ENCODE results near the gene CDK16.

The CDK16 gene

GRCh38 chrX:47226531-47227333 is 8.3 kb downstream of the CDK16 start:
- DNase-seq (ENCODE audit: low read depth in 1 of 2, low spot score in 1 of 2): no peak

DNA sequence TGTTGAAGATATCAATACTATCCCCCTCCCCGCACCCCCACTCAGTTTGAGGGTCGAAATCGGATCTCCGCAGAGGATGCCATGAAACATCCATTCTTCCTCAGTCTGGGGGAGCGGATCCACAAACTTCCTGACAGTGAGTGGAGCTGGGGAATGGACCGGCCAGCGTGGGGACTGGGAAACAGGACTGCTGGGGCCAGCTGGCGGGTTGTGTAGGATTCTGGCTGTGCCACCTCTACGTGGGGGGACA is 8.8 kb downstream of the CDK16 start:
- no peak for DNase-seq (ENCODE audit: low read depth in 1 of 2, low spot score in 1 of 2)

- no peak for DNase-seq (ENCODE audit: low read depth in 1 of 2, low spot score in 1 of 2)
Measured at GRCh38 chrX:47228550-47229270, 10.2 kb downstream of the CDK16 start.

GRCh38 chrX:47229427-47229826 is 10.9 kb downstream of the CDK16 start:
- no peak for DNase-seq (ENCODE audit: low read depth in 1 of 2, low spot score in 1 of 2)

DNA sequence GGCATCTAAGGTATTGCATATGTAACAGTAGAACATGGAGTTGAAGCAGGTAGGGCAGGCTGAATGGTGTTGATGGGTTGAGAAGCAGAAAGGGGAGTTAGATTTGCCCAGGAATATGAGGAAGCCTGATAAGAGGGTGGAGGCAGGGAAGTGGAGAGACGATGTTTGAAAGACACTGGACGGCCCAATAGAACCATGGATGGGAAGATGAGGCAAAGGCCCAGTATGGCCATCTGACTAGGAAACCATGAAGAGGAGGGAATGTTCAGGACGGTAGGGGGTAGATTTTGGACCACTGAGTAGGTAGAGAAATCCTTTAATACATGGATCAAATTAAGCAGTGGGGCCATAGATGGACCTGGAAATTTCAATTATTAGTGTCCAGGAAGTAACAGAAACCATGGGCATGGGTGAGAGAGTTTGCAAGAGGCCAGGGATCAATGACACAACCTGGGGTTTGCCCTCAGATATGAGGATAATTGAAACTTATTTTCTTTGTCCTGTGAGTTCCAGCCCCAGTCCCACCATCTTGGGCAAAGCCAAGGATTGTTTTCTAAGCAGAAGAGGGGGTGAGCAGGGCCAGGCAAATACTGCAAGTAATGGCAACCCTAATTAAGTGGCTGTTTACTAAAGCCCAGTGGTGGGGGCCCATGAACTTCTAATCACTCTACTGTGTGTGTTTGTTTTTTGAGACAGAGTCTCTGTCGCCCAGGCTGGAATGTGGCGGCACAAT is 11.8 kb downstream of the CDK16 start:
- DNase-seq (ENCODE audit: low read depth in 1 of 2, low spot score in 1 of 2): no peak

DNA sequence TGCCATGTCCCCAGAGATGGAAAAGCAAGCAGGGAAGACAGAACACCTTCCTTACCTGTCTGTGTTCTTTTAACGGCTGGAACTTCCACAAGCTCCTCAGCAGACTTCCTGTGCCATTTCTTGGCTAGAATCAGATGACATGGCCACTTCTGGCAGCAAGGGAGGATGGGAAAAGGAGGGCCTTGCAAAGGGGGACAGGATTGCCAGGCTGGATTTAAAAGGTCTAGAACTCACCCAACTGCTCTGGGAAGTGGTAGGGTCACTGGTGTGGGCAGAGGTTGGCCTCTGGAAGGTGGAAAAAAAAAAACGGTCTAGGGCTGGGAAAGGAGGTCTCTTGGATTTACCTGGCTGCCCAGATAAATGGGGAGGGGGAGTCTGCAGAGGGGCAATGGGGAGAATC is 12.7 kb downstream of the CDK16 start:
- DNase-seq (ENCODE audit: low read depth in 1 of 2, low spot score in 1 of 2): no peak

- no peak for DNase-seq (ENCODE audit: low read depth in 1 of 2, low spot score in 1 of 2)
Measured at GRCh38 chrX:47232197-47232802, 13.8 kb downstream of the CDK16 start.

DNA sequence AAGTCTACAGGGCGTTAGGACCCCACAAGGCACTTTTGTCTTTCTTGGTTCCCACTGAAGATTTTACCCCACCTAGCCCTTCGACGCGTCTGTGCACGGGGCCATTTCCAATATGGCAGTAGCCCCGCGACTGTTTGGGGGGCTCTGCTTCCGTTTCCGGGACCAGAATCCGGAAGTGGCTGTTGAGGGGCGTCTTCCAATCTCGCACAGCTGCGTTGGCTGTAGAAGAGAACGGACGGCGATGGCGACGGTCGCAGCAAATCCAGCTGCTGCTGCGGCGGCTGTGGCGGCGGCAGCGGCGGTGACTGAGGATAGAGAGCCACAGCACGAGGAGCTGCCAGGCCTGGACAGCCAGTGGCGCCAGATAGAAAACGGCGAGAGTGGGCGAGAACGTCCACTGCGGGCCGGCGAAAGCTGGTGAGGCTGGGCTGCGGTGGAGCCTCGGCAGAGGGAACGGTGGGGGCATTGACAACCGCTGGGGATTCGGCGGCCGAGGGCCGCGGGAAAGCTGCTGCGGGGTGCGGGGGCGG is 14.4 kb downstream of the CDK16 start, which contains the start of gene USP11:
Gene USP11 (plus strand): TSS at position 207 of the 530 bp plus-strand sequence. CDS start 35 bp downstream, at position 242.
- peak in 1 of 2 donors; percentile 2 for DNase-seq (ENCODE audit: low read depth in 1 of 2, low spot score in 1 of 2)

GRCh38 chrX:47233333-47234113 is 15.0 kb downstream of the CDK16 start:
- DNase-seq (ENCODE audit: low read depth in 1 of 2, low spot score in 1 of 2): peak; percentile 77 to 85

DNA sequence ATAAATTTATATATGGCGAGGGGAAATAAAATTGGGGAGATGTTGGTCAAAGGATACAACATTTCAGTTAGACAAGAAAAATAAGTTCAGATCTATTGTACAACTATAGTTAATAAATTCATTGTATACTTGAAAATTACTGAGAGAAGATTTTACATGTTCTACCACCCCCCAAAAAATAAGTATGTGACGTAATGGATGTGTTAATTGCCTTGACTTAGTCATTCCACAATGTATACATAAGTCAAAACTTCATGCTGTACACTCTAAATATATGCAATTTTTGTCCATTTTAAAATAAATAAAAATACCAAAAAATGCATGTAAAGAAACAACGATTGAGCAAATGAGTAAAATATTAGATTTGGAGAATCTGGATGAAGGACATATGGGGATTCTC is 16.1 kb downstream of the CDK16 start:
- no peak for DNase-seq (ENCODE audit: low read depth in 1 of 2, low spot score in 1 of 2)

DNA sequence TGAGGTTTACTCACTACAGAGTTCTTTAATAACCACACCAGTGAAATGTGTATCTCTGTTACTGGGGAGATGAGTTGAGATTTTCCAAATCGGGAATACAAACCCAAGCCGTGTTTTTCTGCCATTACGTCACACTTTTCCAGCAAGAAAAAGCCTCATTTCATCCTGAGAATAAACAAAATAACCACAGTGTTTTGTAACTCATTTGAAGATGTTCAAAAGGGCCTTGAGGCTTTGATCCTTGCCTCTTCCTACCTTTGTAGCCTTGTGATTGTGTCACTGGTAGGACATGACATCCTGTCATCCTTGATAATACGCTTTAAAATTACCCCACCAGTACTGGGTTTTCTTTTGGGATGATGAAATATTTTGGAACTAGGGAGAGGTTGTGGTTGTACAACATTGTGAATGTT is 17.2 kb downstream of the CDK16 start:
- no peak for DNase-seq (ENCODE audit: low read depth in 1 of 2, low spot score in 1 of 2)

DNA sequence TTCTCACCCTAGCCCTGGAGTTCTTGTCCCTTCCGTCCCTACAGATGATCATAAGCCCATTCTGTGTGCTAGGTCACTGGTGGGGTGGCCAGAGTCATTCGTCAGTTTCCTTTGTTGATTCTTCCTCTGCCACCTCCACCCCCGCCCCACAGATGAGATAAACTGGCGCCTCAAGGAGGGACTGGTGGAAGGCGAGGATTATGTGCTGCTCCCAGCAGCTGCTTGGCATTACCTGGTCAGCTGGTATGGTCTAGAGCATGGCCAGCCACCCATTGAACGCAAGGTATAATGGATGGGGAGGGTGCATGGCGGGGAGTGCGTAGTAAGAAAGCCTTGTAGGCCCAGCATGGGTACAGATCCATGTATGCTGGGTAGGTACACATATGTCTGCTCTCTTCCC is 20.7 kb downstream of the CDK16 start:
- DNase-seq (ENCODE audit: low read depth in 1 of 2, low spot score in 1 of 2): no peak

DNA sequence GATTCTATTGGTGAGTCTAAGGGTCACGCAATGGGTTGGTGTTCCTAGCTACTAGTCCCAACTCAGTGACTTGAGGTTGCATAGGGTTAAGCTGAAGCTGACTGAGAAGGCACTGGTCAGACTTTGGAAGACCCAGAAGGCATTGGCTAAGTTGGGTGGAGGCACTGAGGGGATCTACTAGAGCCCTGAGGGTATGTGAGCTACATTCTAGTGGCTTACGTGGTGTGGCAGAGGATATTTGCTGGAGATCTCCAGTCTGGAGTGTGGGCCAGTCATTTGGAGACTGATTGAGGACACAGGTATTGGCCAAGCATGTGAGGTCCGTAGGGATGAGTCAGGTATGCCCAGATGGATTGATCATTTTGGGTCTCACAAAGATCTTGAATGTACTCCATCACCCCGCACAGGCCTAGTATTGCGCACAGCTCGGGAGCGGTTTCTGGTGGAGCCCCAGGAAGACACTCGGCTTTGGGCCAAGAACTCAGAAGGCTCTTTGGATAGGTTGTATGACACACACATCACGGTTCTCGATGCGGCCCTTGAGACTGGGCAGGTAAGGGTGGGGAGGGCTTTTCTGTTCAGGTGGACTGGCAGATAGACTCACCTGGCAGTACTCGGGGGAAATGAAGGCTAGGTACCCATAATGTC is 21.5 kb downstream of the CDK16 start:
- no peak for DNase-seq (ENCODE audit: low read depth in 1 of 2, low spot score in 1 of 2)

DNA sequence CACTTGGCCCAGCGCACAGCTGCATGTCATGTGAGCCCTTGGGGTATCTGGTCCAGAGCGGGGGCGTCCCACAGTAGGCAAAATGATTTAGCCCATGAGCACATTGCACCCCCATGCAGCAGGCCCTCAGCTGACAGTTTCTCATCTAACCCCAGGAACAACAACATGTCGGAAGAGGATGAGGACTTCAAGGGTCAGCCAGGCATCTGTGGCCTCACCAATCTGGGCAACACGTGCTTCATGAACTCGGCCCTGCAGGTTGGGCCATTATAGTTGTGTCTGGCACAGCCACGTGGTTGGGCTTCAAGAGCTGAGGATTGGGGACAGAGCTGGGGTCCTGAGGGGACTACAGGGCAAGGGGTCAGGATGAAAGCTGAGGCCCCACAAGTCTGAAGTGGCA is 22.1 kb downstream of the CDK16 start:
- DNase-seq (ENCODE audit: low read depth in 1 of 2, low spot score in 1 of 2): no peak

DNA sequence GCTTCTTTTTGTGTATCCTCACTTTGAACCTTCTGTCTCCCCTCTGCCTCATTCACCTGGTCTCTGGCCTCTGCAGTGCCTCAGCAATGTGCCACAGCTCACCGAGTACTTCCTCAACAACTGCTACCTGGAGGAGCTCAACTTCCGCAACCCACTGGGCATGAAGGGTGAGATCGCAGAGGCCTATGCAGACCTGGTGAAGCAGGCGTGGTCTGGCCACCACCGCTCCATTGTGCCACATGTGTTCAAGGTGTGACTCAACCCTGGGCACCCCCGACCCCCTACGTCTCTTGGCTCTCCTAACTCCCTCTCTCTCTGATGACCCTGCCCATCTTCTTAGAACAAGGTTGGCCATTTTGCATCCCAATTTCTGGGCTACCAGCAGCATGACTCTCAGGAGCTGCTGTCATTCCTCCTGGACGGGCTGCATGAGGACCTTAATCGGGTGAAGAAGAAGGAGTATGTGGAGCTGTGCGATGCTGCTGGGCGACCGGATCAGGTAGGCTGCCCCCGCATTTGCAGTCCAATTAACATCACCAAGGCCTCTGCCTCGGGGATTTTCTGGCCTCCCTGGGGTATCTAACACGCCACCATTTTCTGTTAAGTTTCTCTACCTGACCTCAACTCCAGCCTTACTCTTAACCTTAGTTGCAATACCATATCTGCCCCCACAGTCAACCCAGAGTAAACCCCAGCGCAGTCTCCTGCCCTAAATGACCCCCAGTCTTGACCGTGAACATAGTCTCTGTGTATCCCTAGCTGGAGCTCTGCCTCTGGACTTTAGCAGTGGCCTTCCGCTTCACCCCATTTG is 22.9 kb downstream of the CDK16 start:
- DNase-seq (ENCODE audit: low read depth in 1 of 2, low spot score in 1 of 2): no peak

DNA sequence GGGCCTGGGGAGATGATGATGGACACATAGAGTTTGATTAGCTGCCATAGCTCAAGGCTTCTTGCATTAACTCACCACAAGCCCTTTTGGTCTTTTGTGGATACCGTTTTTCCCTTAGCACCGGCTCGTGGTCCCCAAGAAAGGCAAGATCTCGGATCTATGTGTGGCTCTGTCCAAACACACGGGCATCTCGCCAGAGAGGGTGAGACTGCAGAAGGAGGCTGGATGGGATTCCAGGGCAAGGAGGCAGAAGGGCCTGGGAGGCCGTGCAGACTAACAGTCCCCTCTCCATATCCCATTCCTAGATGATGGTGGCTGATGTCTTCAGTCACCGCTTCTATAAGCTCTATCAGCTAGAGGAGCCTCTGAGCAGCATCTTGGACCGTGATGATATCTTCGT is 23.8 kb downstream of the CDK16 start:
- DNase-seq (ENCODE audit: low read depth in 1 of 2, low spot score in 1 of 2): no peak

GRCh38 chrX:47243351-47243750 is 24.9 kb downstream of the CDK16 start:
- no peak for DNase-seq (ENCODE audit: low read depth in 1 of 2, low spot score in 1 of 2)

DNA sequence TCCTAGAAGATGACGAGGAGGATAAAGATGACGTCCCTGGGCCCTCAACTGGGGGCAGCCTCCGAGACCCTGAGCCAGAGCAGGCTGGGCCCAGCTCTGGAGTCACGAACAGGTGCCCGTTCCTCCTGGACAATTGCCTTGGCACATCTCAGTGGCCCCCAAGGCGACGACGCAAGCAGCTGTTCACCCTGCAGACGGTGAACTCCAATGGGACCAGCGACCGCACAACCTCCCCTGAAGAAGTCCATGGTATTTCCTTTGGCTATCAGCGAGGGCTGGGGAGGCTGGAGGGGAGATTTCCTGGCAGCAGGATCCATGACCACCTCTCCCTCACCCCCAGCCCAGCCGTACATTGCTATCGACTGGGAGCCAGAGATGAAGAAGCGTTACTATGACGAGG is 26.2 kb downstream of the CDK16 start:
- no peak for DNase-seq (ENCODE audit: low read depth in 1 of 2, low spot score in 1 of 2)

DNA sequence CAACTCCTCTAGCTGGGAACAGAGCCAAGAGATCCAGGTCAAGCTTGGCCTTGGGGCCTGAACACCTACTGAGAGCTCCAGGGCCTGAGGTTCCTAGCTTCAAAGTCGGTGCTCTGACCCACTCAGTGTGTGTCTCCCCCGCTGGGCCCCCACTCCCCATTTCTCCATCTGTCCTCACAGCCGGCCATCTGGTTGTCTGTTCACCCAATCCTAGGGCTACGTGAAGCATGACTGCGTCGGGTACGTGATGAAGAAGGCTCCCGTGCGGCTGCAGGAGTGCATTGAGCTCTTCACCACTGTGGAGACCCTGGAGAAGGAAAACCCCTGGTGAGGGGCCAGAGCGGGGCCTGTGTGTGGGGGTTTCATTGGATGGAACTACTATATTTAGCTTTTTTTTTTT is 26.7 kb downstream of the CDK16 start:
- no peak for DNase-seq (ENCODE audit: low read depth in 1 of 2, low spot score in 1 of 2)

All from stimulated activated CD4-positive, alpha-beta T cell treated with anti-CD3 and anti-CD28 coated beads, Interleukin-15, amount 100 ng/mL, for 1 hour (primary cell).